HEK293T (cell line): ENCODE results near the gene UGGT2.
"Not testable (repeated sequence)": the region's sequence is repeated elsewhere in the genome, so short reads cannot be mapped to it uniquely, and the experiment has no call there.

ENCODE experiments used
- CTCF ChIA-PET: fragments of 350-600 bp; formaldehyde crosslinking; extraction: SDS; loops from one replicate; lab custom pipeline; 2021; ENCODE audit warnings: antibody characterized with exemption, inconsistent platforms; lab: Yijun Ruan, JAX
- POLR2A ChIA-PET: fragments of 350-600 bp; formaldehyde crosslinking; extraction: SDS; loops from one replicate; lab custom pipeline; 2020; ENCODE audit warnings: antibody characterized with exemption, inconsistent platforms; lab: Yijun Ruan, JAX
- DNase-seq: peaks from one replicate; pipeline ENCODE4 v3.0.0; 2012; ENCODE audit warnings: mixed read lengths; ENCODE audit errors: extremely low spot score
- ARNT ChIP-seq: fragments of 450-650 bp; IDR thresholded peaks from 2 replicates; pipeline ENCODE4 v1.6.1; 2017; ENCODE audit warnings: mild to moderate bottlenecking
- BHLHE40 ChIP-seq: fragments of 450-650 bp; IDR thresholded peaks from 2 replicates; pipeline ENCODE4 v1.6.1; 2016; ENCODE audit warnings: mild to moderate bottlenecking, moderate library complexity, borderline replicate concordance
- CTBP1 ChIP-seq: fragments of 450-650 bp; IDR thresholded peaks from 2 replicates; pipeline ENCODE4 v1.6.1; 2016; ENCODE audit warnings: borderline replicate concordance
- ELF4 ChIP-seq: fragments of 450-650 bp; IDR thresholded peaks from 2 replicates; pipeline ENCODE4 v1.6.1; 2017; ENCODE audit warnings: antibody characterized with exemption
- FOXA1 ChIP-seq: fragments of 450-650 bp; IDR thresholded peaks from 2 replicates; pipeline ENCODE4 v1.6.1; 2016; ENCODE audit warnings: mild to moderate bottlenecking
- FOXK2 ChIP-seq: fragments of 450-650 bp; IDR thresholded peaks from 2 replicates; pipeline ENCODE4 v1.6.1; 2016; ENCODE audit warnings: mild to moderate bottlenecking
- FOXM1 ChIP-seq: fragments of 450-650 bp; IDR thresholded peaks from 2 replicates; pipeline ENCODE4 v1.6.1; 2017; ENCODE audit warnings: mild to moderate bottlenecking, borderline replicate concordance
- HDGF ChIP-seq: fragments of 450-650 bp; IDR thresholded peaks from 2 replicates; pipeline ENCODE4 v1.6.1; 2017; ENCODE audit warnings: antibody characterized with exemption, borderline replicate concordance
- L3MBTL2 ChIP-seq: fragments of 450-650 bp; conservative IDR thresholded peaks from 2 replicates; pipeline ENCODE4 v1.6.1; 2016; ENCODE audit warnings: mild to moderate bottlenecking
- LEF1 ChIP-seq: fragments of 450-650 bp; IDR thresholded peaks from 2 replicates; pipeline ENCODE4 v1.6.1; 2017; ENCODE audit warnings: mild to moderate bottlenecking, borderline replicate concordance
- NFRKB ChIP-seq: fragments of 450-650 bp; IDR thresholded peaks from 2 replicates; pipeline ENCODE4 v1.6.1; 2016; ENCODE audit warnings: mild to moderate bottlenecking, moderate library complexity
- SP1 ChIP-seq: fragments of 450-650 bp; IDR thresholded peaks from 2 replicates; pipeline ENCODE4 v1.6.1; 2017
- SUZ12 ChIP-seq: fragments of 450-650 bp; IDR thresholded peaks from 2 replicates; pipeline ENCODE4 v1.6.1; 2016; ENCODE audit warnings: mild to moderate bottlenecking
- TARDBP ChIP-seq: fragments of 450-650 bp; IDR thresholded peaks from 2 replicates; pipeline ENCODE4 v1.6.1; 2016
- ZNF384 ChIP-seq: fragments of 450-650 bp; IDR thresholded peaks from 2 replicates; pipeline ENCODE4 v1.6.1; 2016
- TF ChIP-seq, protein P1 (sequence below): fragments of 450-650 bp; IDR thresholded peaks from 2 replicates; pipeline ENCODE4 v1.6.1; 2016

UGGT2 gene

GRCh38 chr13:95779522-95779921, 273.7 kb downstream of the UGGT2 start:
- ChIA-PET POLR2A (no interaction called here), CTCF (interaction anchor here (0.7 kb wide), 1 partner anchor 102 kb away, joined by 4 read pairs; no protein-coding TSS in a partner anchor)
- no peak for TF ChIP-seq CTBP1
- TF ChIP-seq FOXA1, result no peak
- no peak for DNase-seq

DNA sequence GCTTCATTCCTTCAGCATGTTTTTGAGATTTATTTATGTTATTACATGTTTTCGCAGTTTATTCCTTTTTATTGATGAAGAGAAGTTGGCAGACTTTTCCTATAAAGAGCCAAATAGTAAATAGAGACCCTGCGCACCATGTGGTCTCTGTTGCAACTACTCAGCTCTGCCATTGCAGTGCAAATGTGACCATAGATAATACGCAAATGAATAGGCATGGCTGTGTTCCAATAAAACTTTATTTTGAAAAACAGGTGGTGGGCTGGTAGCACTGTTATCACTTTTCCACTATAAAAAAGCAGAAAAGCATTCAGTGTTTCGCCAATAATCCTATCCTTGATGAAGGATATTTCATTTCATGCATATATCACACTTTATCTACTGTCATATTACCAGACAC, 281.3 kb downstream of the UGGT2 start:
- no peak for DNase-seq
- POLR2A ChIA-PET, result no interaction called here
- no peak for TF ChIP-seq L3MBTL2
- TF ChIP-seq ELF4, result no peak
- TF ChIP-seq SUZ12, result no peak
- TF ChIP-seq CTBP1, result no peak
- TF ChIP-seq HDGF, result no peak
- TF ChIP-seq FOXA1, result no peak
- TF ChIP-seq NFRKB, result no peak
- TF ChIP-seq ARNT, result no peak
- no peak for TF ChIP-seq ZNF384
- TF ChIP-seq SP1, result no peak
- TF ChIP-seq TARDBP, result no peak
- TF ChIP-seq BHLHE40, result no peak
- TF ChIP-seq, protein P1, sequence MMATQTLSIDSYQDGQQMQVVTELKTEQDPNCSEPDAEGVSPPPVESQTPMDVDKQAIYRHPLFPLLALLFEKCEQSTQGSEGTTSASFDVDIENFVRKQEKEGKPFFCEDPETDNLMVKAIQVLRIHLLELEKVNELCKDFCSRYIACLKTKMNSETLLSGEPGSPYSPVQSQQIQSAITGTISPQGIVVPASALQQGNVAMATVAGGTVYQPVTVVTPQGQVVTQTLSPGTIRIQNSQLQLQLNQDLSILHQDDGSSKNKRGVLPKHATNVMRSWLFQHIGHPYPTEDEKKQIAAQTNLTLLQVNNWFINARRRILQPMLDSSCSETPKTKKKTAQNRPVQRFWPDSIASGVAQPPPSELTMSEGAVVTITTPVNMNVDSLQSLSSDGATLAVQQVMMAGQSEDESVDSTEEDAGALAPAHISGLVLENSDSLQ, result no peak
- no peak for TF ChIP-seq LEF1
- no peak for TF ChIP-seq FOXK2
- TF ChIP-seq FOXM1, result no peak
- CTCF ChIA-PET, result no interaction called here

DNA sequence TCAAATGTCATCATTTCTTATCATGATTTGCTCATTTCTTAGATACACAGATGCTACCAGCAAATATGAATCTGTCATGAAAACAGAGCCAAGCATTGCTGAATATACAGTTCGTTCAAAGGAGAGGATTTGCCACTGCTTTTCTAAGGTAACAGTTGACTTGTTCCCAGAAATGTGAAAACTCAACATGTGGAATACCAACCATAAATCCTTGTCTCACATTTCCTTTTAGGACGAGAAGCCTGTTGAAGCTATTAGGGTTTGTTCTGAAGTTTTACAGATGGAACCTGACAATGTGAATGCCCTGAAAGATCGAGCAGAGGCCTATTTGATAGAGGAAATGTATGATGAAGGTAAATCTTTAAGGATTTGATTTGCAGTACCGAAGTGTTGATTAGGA, 289.6 kb downstream of the UGGT2 start:
- CTCF ChIA-PET, result no interaction called here
- POLR2A ChIA-PET, result no interaction called here
- TF ChIP-seq, protein P1, result no peak
- TF ChIP-seq HDGF (no peak), ARNT (no peak), FOXM1 (no peak), ELF4 (no peak), FOXK2 (no peak), SUZ12 (no peak), LEF1 (no peak), SP1 (no peak), CTBP1 (no peak), L3MBTL2 (no peak), BHLHE40 (no peak), ZNF384 (no peak)
- no peak for DNase-seq

- POLR2A ChIA-PET, CTCF ChIA-PET, DNase-seq: not testable (repeated sequence)
Observed at GRCh38 chr13:95762626-95763025, 290.6 kb downstream of the UGGT2 start.

DNA sequence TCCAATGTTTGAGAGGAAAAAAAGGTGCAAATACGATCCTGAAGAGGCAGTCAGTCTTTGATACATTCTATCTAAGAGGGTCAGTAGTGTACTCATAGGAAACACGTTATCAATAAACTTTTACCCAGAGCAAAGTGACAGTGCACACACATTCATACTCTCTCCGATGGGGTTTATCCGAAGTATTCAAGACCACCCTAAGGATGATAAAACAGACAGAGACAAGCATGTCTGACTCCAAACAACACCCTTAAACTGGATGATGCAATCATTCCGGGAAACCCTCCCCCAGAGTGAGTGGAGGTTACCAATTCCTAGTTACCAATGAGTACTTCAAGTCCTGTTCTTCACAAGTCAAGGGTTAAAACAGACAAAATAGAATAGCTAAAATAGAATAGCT, 297.1 kb downstream of the UGGT2 start:
- POLR2A ChIA-PET, result no interaction called here
- TF ChIP-seq ARNT (no peak), HDGF (no peak), SP1 (no peak), FOXM1 (no peak)
- DNase-seq, result no peak
- CTCF ChIA-PET, result interaction anchor here (0.6 kb wide), 1 partner anchor 16 kb away, joined by 3 read pairs; no protein-coding TSS in a partner anchor

DNA sequence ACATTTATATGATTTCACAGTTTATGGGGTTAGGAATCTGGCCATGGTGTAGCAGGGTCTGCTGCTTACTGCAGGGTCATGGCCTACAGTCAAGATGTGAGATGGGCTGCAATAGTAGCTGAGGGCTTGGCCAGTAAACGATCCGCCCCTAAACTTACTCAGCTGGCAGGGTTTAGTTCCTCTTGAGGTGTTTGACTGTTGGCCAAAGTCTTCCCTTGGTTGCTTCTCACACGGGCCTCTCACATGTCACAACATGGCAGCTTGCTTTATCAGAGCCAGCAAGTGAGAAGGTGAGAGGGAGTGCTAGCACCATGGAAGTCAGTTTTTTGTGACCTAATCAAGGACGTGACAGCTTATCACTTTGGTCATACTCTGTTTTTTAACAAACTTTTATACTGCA, 299.1 kb downstream of the UGGT2 start:
- TF ChIP-seq CTBP1 (no peak), FOXK2 (no peak), HDGF (no peak), LEF1 (no peak), TARDBP (no peak), FOXA1 (no peak), ELF4 (no peak), ZNF384 (no peak), FOXM1 (no peak), BHLHE40 (no peak), SUZ12 (no peak), NFRKB (no peak), ARNT (no peak), SP1 (no peak), L3MBTL2 (no peak)
- TF ChIP-seq, protein P1, result no peak
- CTCF ChIA-PET, result no interaction called here
- POLR2A ChIA-PET, result no interaction called here
- no peak for DNase-seq

- POLR2A ChIA-PET, result no interaction called here
- TF ChIP-seq ELF4, result no peak
- TF ChIP-seq FOXA1, result no peak
- no peak for TF ChIP-seq NFRKB
- no peak for TF ChIP-seq CTBP1
- TF ChIP-seq, protein P1, result no peak
- TF ChIP-seq ARNT, result no peak
- no peak for TF ChIP-seq ZNF384
- TF ChIP-seq FOXM1, result no peak
- no peak for TF ChIP-seq FOXK2
- TF ChIP-seq SP1, result no peak
- no peak for TF ChIP-seq L3MBTL2
- TF ChIP-seq TARDBP, result no peak
- TF ChIP-seq LEF1, result no peak
- DNase-seq, result no peak
- CTCF ChIA-PET, result no interaction called here
Observed at GRCh38 chr13:95752677-95753076, 300.5 kb downstream of the UGGT2 start.
